Measurements from ENCODE around the gene PAK1.

PAK1 gene

DNA sequence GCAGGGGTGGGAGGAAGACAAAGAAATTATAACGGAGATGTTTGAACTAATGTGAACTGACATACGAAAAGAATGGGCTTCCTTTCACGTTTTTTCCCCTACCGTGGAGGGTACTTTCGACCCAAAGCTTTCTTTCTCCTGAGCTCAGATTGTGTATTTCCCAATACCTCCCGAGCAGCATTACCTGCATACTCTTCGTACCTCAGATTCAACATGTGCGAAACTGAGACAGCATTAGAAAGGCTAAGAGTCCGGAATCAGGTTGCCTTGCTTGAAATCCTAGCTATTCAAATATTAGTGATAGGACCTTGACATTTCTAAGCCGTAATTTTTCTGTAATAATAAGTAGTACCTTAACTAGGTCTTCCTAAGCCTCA lies 778 bp upstream of the PAK1 start:
- DNase-seq (ENCODE audit: low read depth in 2 of 3, low spot score in 1 of 3), result no peak

DNA sequence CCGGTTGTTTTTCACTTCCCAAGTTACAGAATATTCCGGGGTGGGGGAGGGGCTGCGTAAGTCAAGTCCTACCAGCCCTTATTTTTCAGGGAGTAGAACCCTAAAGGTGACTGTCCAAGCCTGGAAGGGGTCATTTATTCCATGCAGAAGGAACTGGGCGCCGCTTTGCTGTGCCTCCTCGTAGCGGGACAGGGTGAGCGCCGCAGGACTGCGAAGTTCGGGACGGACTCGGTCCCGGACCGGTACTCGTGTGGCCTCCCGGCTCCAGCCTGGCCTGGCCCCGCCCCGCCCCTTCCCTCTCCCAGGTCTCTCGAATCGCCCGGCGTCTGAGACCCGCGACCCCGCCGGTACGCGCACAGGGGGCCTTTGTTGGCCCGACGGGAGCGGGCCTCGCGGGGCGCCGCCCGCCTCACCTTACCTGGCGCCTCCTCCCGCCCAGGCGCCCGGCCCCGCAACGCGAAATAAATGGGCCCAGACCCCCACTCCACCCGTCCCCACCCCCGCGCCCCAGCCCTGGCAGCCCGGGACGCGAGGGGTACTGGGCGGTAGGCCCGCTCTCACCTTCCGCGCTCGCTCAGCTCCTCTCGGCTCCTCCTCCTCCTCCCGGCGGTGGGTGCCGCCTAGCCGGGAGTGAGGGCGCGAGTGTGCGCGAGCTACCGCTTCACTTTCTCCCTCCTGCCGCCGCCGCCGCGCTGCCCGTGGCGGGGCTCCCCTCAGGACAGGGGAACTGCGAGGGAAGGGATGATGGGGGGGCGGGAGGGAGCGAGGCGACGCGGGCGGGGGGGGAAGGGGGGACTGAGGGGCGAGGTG lies 698 bp downstream of the PAK1 start:
- DNase-seq (ENCODE audit: low read depth in 2 of 3, low spot score in 1 of 3), result peak; percentile 7 to 23 (median 23)

DNA sequence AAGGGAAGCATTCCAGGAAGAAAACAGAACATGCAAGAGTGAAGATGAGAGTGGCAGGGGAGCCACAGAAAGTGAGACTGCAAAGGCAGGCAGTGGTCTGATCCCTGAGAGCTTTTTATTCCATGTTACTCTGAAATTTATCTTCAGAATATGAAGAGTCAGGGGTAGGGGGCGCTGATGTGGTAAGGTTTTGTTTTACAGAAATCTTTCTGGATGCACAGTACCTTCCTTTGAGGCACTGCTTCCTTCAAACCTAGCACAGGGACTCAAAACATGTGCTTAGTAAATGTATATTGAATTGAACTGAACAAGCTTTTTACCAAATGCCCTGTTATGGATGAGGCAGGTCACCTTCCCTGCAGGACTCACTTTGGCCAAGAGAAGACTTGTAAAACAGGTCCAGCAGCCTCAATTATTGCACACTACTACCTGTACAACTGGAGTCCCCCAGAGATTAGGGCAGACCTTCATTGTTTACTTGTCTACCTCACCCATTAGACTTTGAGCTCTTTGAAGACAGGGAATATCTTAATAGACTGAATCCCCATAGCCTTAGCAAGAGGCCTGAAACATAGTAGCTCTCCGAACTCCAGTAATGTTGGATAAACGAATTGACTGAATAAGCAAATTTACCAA lies 2.2 kb downstream of the PAK1 start:
- peak in 1 of 3 donors; percentile 20 for DNase-seq (ENCODE audit: low read depth in 2 of 3, low spot score in 1 of 3)

DNA sequence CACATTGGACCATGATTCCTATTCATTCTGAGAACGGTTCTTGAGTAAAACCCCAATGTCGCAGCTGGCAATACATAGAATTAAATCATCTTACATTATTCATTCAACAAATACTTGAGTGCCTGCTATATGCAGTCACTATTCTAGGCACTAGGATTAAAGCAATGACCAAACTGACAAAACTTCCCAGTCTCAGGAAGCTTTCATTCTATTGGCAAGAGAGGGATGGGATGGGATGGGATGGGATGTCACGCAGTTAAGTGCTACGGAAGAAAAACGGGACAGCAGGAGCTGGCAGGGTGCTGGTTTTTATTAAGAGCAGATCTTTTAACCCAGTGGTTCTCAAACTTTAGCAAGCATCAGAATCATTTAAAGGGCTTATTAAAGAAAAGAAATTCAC lies 2.9 kb downstream of the PAK1 start:
- DNase-seq (ENCODE audit: low read depth in 2 of 3, low spot score in 1 of 3), result no peak

DNA sequence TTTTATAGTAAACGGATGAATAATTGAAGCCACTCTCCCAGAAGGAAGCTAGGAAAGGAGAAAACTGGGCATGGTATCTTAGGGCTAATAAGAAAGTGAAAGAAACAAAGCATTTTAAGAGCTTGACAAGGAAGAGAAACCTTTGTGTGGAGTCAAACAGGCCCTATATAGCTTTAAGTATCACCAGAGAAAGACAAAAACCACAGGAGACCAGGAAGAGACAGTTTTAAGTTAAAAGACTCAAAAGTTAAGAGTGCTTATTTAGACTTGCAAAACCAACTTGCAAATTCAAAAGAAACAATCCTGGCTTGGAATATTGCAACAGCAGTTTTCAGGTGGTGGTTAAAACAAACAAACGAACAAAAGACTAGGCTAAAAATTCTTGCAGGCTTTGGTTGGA lies 3.4 kb downstream of the PAK1 start:
- no peak for DNase-seq (ENCODE audit: low read depth in 2 of 3, low spot score in 1 of 3)

DNA sequence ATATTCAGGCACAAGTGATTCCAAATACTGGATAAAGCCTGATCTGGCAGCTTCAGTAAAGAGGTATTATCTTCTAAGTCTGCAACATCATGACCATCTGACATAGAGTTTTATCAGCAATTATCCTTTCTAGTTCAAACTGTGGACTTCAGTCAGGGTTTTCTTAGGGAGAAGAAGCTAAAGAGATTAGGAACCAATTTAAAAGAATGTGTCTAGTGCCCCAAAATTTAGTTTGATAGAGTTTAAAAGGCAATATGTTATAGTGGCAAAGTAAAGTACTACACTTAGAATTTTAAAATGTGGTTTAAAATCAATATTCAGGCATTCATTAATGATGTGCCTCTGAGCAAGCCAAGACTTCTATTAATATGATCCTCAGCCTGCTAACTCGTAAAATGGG lies 5.4 kb downstream of the PAK1 start:
- DNase-seq (ENCODE audit: low read depth in 2 of 3, low spot score in 1 of 3), result no peak

DNA sequence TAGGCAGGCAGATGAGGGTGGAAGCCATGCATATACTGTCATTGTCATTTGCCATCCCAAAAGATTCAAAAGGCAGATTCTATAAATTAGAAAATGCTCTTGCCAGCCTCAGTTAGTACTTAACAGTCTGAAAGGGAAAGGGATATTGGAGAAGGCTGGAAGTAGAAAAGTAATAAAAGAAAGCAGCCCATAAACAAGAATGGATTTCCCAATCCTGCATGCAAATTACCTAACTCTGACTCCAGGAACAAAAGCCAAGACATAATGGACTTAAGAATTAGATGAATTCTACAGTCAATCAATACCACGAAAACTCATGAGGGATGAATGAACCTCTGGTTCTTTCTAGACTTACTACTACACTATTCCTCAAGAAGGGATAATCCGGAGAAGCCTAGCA lies 5.9 kb downstream of the PAK1 start:
- DNase-seq (ENCODE audit: low read depth in 2 of 3, low spot score in 1 of 3), result no peak

DNA sequence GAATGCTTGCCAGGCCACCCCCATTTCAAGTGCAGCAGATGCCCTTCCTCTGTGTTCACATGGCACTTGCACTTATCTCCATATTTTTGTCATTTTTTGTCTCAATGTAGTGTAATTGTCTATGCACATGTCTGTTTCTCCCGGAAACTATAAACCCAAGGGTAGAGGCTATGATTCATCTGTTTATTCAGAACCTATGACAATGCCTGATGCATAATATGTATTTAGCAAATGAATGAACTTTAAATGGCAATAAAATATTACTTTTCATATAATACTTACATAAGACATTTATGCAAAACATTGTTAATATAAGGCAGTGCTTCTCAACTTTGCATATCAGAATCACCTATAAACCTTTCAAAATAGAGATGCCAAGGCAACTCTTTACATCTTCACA lies 6.7 kb downstream of the PAK1 start:
- no peak for DNase-seq (ENCODE audit: low read depth in 2 of 3, low spot score in 1 of 3)

DNA sequence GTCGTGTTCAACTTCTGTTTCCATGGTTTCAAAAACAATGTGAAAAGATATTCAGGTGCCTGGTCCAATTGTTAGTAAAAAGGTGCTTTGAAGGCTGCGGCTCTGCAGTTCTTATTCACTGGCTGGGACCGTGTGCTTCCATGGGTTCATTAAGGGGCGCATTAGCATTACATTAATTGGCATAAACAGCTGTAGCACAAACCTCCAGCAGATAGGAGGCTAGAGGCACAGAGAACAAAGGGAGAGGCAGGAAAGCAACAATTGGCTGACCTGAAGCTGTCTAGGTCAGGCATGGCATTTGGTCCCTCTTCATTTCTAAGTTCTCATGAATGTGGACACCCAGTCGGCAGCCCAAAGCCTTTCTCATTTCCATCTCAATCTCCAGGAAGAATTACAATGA lies 16.6 kb downstream of the PAK1 start:
- no peak for DNase-seq (ENCODE audit: low read depth in 2 of 3, low spot score in 1 of 3)

DNA sequence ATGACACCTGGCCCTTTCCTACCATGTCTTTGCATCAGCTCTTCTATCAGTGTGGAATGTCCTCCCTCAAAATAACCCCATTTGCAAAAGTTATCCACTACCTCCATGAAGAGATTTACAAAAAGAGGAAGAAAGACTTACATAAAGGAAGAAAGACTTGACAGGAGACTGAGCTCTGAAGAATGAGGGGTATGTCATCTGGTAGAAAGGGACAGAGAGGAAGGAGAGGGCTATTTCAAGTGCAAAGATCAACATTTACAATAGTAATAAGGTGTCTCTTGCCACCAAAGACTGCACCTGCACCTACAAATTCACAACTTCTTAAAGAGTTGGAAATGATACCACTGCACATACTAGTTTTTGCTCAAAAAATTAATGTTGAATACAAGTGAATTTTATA lies 18.2 kb downstream of the PAK1 start:
- no peak for DNase-seq (ENCODE audit: low read depth in 2 of 3, low spot score in 1 of 3)

DNA sequence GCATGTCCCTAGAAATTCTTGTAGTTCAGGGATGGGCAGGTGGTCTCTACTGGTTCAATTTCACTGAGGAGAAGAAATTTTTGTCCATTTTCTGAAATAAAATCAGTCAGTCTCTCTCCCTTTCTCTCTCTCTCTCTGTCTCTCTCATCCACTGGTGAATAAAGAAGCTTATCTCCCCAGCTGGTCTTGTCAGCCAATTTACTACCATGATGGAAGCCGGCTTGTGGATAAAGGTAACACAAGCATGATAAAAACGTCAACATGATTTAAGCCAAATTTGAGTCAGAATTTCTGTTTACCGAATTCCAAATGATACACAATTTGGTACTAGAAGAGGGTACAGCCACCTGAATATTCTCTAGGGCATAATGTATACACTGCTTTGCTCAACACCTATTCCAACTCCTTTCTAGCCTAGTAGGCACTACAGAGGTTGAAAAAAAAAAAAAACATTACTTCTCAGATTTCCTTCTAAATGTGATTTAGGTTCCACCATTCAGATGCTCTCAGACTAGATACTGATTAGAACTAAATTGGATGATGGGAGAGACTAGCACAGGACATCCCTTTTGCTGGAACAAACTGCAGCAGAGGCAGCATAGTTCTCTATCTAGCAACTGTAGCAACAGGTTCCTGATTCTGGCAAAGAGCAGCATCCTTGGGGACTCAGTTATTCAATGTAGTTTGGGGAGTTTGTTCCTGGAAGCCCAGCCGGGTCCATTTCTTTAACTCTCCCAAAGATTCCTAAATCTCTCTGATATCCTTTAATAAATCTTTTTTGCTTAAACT lies 18.8 kb downstream of the PAK1 start:
- no peak for DNase-seq (ENCODE audit: low read depth in 2 of 3, low spot score in 1 of 3)

DNA sequence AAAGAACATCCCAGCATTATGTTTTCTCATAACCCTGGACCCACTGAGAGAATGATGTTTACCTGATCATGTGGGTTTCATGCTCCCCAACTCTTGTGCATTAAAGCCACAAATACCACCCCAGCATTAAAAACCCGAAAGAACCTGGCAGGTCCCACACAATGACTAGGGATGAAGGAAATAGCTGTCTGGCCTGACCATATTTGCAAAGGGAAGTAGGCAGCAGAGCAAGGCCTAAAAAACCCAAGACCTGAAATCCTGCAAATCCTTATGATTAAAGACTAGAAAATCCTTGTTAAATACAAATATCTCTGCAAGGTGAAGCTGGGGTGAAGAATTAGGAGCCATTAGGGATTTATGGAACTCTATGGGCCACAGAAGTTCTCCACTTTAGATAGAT lies 23.7 kb downstream of the PAK1 start:
- DNase-seq (ENCODE audit: low read depth in 2 of 3, low spot score in 1 of 3), result no peak

DNA sequence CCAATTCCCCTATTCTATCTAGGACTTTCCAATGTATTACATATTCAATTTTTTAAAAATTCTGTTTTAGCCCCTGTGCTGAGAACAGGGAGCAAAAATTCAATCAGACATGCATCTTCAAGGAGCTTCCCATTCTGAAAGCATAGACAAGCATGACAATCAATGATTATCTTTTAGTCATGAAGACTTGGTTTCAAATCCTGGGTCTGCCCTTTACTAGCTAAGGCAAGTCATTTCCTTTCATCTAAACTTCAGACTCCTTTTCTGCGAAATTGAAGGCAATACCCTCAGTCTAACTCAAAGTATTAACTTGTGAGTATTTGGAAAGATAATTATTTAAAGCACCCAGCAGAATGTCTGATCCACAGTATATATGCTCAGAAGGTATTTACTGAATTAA lies 24.1 kb downstream of the PAK1 start:
- no peak for DNase-seq (ENCODE audit: low read depth in 2 of 3, low spot score in 1 of 3)

DNA sequence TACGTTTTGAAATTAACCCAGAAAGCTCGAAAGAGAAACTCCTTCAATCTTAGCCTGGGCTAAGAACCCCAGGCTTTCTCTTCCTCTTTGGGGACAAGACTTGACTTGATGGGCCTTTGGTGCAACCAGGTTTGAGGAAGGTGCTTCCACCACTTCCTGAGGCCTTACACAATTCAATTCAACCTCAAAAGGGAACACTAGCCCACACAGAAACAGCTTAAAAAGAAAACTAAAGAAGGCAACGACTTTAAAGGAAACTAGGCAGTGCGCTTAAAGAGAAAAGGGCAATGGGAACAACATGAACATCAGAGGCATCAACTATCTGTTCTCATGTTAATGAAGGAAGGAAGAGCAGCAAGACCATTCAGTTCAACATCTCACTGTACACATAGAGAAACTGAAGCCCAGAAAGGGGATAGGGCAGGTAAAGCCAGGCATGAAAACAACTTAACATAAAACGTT lies 24.8 kb downstream of the PAK1 start:
- no peak for DNase-seq (ENCODE audit: low read depth in 2 of 3, low spot score in 1 of 3)

DNA sequence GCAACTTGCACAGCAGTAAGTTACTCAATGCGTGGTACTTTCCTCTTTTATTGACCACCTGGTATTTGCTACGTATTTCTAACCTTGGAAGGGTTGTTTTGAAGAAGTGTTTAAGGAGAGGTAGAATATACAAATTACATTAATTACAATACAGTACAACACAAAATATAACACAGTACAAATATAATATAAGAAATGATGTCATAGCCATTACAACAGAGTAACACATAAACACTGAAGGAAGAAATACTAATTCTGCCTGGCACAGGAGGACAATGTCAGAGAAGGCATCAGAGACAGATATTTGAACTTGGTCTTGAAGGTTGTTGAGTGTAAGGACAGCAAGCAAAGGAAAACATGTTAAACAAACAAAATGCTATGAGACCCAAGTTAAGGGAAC lies 25.6 kb downstream of the PAK1 start:
- DNase-seq (ENCODE audit: low read depth in 2 of 3, low spot score in 1 of 3), result no peak

DNA sequence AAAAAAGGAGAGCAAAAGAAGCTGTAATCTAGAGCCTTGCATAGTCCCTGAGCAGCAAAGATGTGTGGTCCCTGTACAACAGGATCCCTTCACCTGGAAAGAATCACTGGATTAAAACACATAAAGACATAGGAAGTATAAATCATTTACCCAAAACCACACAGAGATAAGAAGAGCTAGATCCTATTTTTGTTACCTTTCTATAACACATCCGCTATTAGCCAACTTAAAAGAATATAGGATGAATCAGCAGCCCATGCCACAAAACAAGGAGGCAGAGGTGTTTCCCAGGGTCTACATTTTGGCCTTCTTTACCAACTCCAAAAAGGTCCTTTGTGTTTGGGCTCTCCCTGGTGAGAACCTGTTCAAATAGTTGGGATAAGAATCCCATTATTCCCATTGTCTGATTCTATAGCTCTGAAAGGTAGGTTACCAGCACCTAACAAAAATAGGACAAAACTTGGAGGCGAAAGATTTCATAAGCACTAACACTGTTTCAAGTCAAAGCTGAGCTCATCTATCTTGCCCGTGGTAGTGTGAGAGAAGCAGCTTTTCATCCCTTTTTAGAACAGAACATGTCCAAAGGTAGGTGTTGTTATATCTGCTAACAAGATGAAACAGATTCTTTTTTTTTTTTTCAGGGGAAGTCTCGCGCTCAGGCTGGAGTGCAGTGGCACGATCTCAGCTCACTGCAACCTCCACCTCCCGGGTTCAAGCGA lies 26.8 kb downstream of the PAK1 start:
- no peak for DNase-seq (ENCODE audit: low read depth in 2 of 3, low spot score in 1 of 3)

DNA sequence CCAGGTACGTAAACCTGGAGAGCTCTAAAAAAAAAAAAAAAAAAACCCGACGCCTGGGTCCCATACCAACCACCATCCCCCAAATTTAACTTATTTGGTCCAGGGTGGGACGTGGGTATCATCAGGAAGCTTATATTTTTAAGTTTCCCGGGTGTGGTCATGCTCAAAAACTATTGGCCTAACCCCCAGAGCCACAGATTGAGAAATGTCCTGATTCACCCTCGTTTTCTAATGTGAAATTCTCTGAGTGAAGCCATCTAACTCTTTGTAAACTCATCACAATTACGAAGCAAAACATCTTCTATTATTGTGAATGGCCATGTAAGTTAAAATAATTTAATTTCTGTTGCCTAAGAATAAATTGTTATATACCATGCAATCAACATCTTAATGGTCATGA lies 29.6 kb downstream of the PAK1 start:
- DNase-seq (ENCODE audit: low read depth in 2 of 3, low spot score in 1 of 3), result no peak

DNA sequence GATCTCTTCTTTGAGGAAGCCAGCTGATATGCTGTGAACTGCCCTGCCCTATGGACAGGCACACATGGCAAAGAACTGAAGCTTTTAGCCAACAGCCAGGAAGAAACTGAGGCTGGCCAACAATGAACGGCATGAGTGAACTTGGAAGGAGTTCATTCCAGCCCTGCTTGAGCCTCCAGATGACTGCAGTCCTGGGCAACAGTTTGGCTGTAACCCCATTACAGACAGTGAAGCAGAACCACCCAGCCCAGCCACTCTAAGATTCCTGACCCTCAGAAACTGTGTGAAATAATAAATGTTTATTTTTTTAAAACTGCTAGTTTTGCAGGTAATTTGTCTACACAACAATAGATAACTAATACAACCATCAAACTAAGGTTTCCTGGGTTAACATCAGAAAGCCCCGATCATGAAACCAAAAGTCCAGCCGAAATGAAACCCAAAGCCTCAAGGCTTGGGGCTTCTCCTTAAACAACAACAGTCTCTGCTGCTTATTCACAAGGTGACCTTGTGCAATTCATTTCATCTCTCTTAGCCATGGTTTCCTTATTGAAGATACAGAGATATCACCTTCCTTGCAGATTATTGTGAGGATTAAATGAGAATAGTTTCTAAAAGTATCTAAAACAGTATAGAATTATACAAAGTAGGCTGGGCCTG lies 31.4 kb downstream of the PAK1 start:
- no peak for DNase-seq (ENCODE audit: low read depth in 2 of 3, low spot score in 1 of 3)

DNA sequence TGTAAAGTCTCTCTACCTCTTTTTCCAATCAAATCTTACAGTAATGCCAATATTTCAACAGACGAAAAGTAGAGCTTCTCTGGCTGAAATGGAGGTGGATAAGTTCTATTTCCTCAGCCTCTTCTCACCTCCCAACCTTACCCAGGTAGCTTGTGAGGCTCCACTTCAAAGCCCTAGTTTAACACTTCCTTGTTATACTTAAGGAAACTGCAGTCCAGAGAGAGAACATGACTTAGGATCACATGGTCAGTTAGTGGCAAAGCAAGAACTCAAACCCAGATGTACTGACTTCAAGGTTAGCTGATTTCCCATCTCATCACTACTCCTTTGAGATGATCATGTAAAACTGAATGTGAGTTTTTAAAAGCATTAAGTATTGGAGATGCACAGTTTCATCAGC lies 32.5 kb downstream of the PAK1 start:
- no peak for DNase-seq (ENCODE audit: low read depth in 2 of 3, low spot score in 1 of 3)

DNA sequence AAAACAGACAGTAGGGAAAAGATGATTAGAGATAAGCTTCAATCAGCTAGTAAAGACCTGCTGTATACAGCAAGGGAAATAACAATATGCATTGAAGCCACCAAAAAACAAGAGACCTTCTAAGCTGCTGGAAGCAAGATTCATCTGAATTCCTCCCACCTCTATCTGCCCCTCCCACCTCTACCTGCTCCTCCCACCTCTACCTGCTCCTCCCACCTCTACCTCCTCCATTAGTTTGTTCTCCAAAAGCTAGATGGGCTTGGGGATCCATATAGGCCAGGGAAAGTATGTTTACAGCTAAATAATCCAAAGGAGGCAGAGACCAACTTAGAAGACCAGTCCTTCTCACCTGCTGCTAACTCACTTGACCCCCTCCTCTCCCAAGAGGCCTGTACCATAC lies 33.2 kb downstream of the PAK1 start:
- no peak for DNase-seq (ENCODE audit: low read depth in 2 of 3, low spot score in 1 of 3)

DNA sequence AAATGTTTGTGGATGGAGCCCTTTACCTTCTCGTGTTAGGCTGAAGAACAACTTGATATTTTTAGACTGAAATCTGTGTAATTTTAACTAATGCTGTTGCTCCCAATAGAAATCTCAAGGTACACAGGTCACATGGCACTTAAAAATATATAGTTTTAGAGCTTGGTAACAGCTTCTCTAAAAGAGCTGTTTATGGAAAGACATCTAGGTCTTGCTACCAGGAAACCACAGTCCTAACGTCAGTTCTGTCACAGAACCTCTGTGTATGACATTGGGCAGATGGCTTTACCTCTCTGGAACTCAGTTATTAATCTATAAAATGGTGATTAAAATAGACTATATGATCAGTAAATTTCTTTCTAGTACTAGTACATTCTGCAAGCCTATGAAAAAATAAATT lies 35.4 kb downstream of the PAK1 start:
- no peak for DNase-seq (ENCODE audit: low read depth in 2 of 3, low spot score in 1 of 3)

Measured in stimulated activated CD4-positive, alpha-beta T cell treated with anti-CD3 and anti-CD28 coated beads, Interleukin-12 subunit alpha, Interleukin-12 subunit beta, amount 100 ng/mL, for 48 hours (primary cell).